HuH-7.5 (cell line): ENCODE measurements around the gene ASPHD2.
"Not testable (repeated sequence)": the region's sequence is repeated elsewhere in the genome, so short reads cannot be mapped to it uniquely, and the experiment has no call there.

Experiments
- DNase-seq: peaks from one replicate; pipeline ENCODE4 v3.0.0; 2011; ENCODE audit warnings: low spot score

Gene ASPHD2

GRCh38 chr22:26416670-26417276 is 12.3 kb upstream of the ASPHD2 start:
- no peak for DNase-seq

DNA sequence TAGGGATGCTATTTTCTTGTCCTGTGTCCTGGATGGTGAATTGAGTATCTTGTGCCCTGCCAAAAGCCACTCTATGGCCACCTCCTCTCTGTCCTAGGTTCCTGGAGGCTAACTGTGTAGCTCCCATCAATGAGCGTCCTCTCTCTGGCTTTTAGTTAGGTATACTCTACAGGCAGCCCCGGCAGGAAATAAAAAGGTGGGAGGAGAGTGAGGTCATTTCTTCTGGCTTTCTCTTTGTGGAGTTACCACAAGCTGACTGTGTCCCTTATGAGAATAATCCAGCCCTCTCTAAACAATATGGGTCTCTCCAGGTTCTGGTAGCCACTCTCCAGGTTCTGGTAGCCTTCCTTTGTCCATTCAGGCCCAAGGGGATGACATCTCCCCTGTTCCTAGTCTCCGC is 11.7 kb upstream of the ASPHD2 start:
- no peak for DNase-seq

- no peak for DNase-seq
These were observed 10.4 kb upstream of the ASPHD2 start for GRCh38 chr22:26418620-26419019.

DNA sequence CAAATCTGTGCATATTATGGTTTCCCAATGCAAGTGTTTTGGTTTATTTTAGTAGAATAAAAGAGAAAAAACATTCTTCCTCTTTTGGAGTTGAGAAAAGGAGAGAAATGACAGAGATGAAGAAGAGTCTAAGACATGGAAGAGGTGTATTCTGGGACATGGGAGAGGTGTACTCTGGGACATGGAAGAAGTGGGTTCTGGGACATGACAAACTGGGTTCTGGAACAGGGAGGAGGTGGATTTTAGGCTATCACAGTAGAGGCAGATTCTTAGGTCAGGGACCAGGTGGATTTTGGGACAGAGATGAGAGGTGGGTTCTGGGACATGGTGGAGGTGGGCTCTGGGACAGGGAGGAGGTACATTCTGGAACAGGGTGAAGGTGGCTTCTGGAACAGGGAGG is 2.1 kb upstream of the ASPHD2 start:
- no peak for DNase-seq

DNA sequence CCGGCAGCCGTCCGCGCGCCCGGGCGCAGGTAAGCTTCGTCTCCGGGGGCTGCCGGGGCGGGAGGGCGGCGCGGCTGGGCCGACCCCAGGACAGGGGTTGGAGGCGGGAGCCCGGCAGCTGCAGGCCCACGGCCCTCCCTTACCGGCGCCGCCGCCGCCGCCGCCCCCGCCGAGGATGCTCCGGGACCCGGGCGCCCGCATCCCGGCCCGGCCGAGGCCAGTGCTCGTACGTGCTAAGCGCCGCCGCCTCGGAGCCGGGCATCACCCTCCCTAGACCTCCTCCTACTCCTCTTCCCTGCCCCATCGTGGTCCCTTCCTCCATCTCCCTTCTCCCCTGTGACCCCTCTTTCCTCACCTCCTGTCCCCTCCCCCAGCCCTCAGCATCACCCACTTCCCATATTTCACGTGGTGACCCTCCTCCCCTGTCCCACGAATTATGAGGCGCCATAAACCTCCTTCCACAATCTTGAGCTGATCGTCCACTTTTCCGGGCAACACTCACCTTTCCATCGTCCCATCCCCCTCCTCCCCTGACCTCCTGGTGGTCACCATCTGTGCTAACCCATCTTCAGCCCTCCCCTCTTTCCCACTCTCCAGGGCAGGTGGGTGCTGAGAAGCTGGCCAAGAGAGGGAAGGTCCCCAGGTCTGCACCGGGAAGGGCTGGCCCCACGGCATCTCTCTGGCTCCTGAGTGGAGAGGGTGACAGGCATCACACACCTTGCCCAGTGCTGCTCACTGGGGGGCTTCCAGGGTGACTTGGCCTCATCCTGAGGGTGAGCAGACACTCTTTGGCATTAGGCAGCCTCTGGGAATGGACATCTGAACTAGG is 612 bp downstream of the ASPHD2 start:
- DNase-seq: no peak

GRCh38 chr22:26430600-26430999 is 1.5 kb downstream of the ASPHD2 start:
- DNase-seq: no peak

GRCh38 chr22:26431261-26431995 is 2.4 kb downstream of the ASPHD2 start:
- no peak for DNase-seq

DNA sequence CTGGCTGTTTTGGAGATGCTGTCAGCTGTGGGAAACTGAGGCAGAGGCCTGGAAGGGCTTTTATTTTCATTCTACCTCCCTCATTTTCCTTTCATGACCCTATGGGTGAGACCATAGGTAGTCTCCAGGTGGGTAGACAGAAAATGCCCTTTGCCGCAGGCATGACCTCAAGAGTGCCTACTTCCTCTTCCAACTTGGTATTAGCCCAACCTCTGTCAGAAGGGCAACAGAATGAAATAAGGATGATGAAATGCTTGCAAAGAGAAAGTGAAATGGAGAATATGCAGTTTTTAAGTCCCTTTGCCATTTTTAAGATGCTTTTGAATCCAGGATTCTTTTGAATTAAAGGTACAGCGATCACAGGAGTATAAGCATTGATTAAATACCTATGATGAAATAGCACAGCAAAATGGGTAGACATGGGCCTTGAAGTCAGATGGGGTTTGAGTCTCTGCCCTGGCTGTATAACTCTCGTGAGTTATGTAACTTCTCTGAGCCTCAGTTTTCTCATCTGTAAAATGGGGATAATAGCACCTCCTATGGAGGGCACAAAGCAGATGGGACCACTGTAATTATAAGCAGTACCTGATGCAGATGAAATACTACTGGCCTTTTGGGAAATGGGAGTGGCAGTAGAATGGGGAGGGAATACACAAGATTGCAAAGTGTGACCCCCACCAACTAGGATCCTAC is 3.7 kb downstream of the ASPHD2 start:
- no peak for DNase-seq

DNA sequence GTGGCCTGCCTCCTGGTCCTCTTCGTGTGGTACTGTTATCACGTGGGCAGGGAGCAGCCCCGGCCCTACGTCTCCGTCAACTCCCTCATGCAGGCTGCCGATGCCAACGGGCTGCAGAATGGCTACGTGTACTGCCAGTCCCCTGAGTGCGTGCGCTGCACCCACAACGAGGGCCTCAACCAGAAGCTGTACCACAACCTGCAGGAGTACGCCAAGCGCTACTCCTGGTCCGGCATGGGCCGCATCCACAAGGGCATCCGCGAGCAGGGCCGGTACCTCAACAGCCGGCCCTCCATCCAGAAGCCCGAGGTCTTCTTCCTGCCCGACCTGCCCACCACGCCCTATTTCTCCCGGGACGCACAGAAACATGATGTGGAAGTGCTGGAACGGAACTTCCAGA is 4.7 kb downstream of the ASPHD2 start:
- DNase-seq: no peak

DNA sequence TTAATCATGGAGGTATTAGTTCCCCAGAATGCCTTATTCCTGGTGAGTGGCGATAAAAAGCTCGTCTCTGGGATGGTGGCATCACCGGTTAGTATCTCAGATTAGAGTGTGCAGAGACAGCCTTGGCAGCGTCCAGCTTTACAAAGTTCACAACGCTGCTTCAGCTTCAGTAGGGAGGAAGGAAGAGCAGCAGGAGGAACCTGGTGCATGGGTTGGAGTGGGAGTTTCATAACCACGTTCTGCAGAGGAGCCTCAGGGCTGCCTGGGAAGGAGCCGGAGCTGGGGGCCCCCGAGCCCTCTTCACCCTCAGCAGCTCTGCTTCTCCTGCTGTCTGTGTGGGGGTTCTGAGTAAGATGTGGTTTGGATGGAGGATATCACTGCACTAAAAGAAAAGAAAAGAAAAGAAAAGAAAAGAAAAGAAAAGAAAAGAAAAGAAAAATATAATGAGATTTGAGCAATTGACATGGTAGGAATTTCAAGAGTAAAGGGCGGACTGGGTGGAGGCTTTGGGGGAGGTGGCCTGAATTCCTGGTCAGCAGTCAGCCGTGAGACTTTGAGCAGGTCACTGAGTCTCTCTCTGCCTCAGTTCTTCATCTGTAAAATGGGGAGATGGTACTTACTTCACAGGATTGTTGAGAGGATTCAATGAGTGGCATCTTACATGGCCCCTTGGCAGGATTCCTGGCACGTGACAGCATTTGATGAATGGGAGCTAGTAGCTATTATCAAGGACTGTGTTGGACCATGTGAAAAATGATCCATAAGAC is 6.5 kb downstream of the ASPHD2 start:
- DNase-seq: no peak

DNA sequence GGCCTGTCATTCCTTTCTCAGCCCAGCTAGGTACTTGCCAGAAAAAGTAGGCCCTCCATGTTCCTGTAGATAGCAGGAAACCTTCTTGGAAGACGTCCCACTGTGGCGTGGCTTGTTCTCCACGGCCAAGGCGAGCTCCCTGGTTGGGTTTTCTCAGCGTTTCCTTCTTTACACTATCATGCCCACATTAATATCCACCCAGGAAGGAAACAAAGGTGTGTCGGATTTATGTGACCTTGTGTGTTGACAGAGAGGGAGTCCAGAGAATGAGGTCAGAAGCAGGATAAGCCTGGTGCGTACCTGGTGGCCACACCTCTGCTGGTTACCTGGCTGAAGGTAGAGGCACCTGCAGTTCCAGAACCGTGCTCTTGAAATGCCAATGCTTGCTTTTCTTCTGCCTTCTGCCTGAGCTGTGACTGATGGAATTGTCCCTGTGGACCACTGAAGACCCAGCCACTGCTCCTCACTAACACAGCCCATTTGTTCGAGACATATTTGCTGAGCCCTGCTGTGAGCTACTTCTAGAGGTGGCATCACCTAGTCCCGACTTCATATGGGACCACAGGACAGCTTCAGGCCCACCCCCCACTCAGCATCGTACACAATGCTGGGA is 7.9 kb downstream of the ASPHD2 start:
- DNase-seq: no peak

GRCh38 chr22:26437694-26438392 is 8.8 kb downstream of the ASPHD2 start:
- DNase-seq: no peak

DNA sequence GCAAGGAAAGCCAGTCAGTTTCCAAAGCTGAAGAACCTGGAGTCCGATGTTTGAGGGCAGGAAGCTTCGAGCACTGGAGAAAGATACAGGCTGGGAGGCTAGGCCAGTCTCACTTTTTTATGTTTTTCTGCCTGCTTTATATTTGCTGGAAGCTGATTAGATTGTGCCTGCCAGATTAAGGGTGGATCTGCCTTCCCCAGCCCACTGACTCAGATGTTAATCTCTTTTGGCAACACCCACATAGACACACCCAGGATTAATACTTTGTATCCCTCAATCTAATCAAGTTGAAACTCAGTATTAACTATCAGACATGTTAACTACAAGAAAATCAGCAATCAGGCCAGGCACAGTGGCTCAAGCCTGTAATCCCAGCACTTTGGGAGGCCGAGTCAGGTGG is 9.7 kb downstream of the ASPHD2 start:
- DNase-seq: not testable (repeated sequence)

- DNase-seq: no peak
These were observed 10.5 kb downstream of the ASPHD2 start for GRCh38 chr22:26439559-26439958.

- DNase-seq: no peak
These were observed 13.2 kb downstream of the ASPHD2 start for GRCh38 chr22:26442086-26442756.

GRCh38 chr22:26443901-26444690 is 15.0 kb downstream of the ASPHD2 start:
- no peak for DNase-seq

DNA sequence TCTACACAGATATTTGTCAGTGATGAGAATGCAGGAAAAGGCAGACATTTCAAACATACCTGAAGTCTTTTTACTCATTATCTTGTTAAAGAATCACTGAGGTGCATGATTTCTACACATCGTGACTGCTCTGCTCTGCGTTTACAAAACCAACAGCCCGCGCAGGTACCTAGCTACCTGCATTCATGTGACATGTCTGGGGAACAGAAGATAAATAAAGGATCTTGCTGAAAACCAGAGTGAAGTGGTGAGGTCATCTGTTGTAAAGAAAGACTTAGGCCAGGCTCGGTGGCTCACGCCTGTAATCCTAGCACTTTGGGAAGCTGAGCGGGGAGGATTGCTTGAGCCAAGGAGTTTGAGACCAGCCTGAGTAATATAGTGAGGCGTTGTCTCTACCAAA is 15.7 kb downstream of the ASPHD2 start:
- no peak for DNase-seq

DNA sequence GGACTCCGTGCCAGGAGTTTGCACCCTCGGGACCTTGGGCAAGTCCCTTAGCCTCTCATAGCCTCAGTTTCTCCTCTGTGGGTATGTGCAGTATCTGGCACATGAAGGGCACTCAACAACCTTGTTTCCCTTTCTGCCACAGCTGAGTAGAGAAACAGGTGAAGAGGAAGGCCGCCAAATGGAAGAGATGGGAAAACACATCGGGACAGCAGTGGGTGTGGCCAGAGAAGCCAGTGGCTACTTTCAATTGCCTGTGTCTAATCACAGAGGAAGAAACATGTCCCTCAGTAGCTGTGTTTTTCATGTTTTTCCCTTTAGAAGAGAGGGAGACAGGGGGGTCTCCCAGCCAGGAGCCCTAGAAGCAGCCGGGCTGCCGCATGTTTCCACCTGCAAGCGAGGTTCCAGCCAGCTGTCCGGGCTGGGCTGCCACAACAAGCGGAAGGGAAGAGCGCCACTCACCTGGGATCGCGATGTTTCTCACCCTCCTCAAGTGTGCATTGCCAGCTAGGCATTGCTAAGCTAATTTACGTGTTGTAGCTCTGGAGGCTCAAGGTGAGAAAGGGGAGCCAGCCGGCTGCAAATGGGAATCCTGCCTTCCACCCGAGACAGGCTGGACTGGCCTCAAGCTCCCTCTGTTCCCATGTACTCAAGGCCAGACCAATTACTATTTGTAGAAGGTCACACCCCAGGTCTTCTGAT is 16.7 kb downstream of the ASPHD2 start:
- no peak for DNase-seq
